HepG2 (cell line): ENCODE measurements around the gene UBE2H. TPM values are rescaled to one million over a fixed set of nuclear protein-coding genes. Genes with fewer than 3 reads are reported as not detected.
A peak's percentile ranks its signal among the peaks of the same experiment; 100 is the strongest.

Experiments used
- DR1 ChIP-seq: sonication (generic); formaldehyde crosslinking; IDR thresholded peaks from 2 replicates; pipeline ENCODE4 v1.8.0; 2021; ENCODE audit warnings: mild to moderate bottlenecking, missing genetic modification reagents, inconsistent platforms
- EEA1 ChIP-seq: sonication (generic); formaldehyde crosslinking; IDR thresholded peaks from 2 replicates; pipeline ENCODE4 v1.5.1; 2020; ENCODE audit warnings: mild to moderate bottlenecking, missing genetic modification reagents, borderline replicate concordance
- GTF2F1 ChIP-seq: fragments of 150-350 bp; IDR thresholded peaks from 2 replicates; pipeline ENCODE4 v1.6.1; 2014; ENCODE audit warnings: low read length
- JARID2 ChIP-seq: sonication (generic); formaldehyde crosslinking; IDR thresholded peaks from 2 replicates; pipeline ENCODE4 v1.8.1; 2023; ENCODE audit warnings: missing genetic modification reagents, inconsistent platforms; ENCODE audit not compliant: insufficient replicate concordance
- MED13 ChIP-seq: sonication (generic); formaldehyde crosslinking; IDR thresholded peaks from 2 replicates; pipeline ENCODE4 v1.5.0; 2020; ENCODE audit warnings: missing genetic modification reagents
- PHF20 ChIP-seq: sonication (generic); formaldehyde crosslinking; IDR thresholded peaks from 2 replicates; pipeline ENCODE4 v1.5.0; 2020; ENCODE audit warnings: mild to moderate bottlenecking, missing genetic modification reagents
- PREB ChIP-seq: sonication (generic); formaldehyde crosslinking; IDR thresholded peaks from 2 replicates; pipeline ENCODE4 v1.4.0; 2020; ENCODE audit warnings: missing genetic modification reagents
- SCMH1 ChIP-seq: sonication (generic); formaldehyde crosslinking; IDR thresholded peaks from 2 replicates; pipeline ENCODE4 v1.9.0; 2021; ENCODE audit warnings: missing genetic modification reagents, mild to moderate bottlenecking, borderline replicate concordance
- SETDB1 ChIP-seq: sonication (generic); formaldehyde crosslinking; IDR thresholded peaks from 2 replicates; pipeline ENCODE4 v1.5.1; 2020; ENCODE audit warnings: missing genetic modification reagents, mild to moderate bottlenecking, borderline replicate concordance
- SMYD3 ChIP-seq: sonication (generic); formaldehyde crosslinking; IDR thresholded peaks from 2 replicates; pipeline ENCODE4 v1.8.1; 2023; ENCODE audit warnings: mild to moderate bottlenecking, missing genetic modification reagents
- SP4 ChIP-seq: sonication (generic); formaldehyde crosslinking; IDR thresholded peaks from 2 replicates; pipeline ENCODE4 v1.8.1; 2023; ENCODE audit warnings: mild to moderate bottlenecking, missing genetic modification reagents
- ZBTB43 ChIP-seq: sonication (generic); formaldehyde crosslinking; conservative IDR thresholded peaks from 2 replicates; pipeline ENCODE4 v1.4.0; 2020; ENCODE audit warnings: missing genetic modification reagents
- ZNF136 ChIP-seq: sonication (generic); formaldehyde crosslinking; IDR thresholded peaks from 2 replicates; pipeline ENCODE4 v1.8.1; 2022; ENCODE audit warnings: low read depth, mild to moderate bottlenecking, moderate library complexity, missing genetic modification reagents
- ZNF142 ChIP-seq: sonication (generic); formaldehyde crosslinking; IDR thresholded peaks from 2 replicates; pipeline ENCODE4 v1.4.0; 2020; ENCODE audit warnings: missing genetic modification reagents
- ZNF225 ChIP-seq: sonication (generic); formaldehyde crosslinking; IDR thresholded peaks from 2 replicates; pipeline ENCODE4 v1.4.0; 2020; ENCODE audit warnings: mild to moderate bottlenecking, missing genetic modification reagents
- ZNF263 ChIP-seq: sonication (generic); formaldehyde crosslinking; IDR thresholded peaks from 2 replicates; pipeline ENCODE4 v1.4.0; 2020; ENCODE audit warnings: missing genetic modification reagents
- ZNF30 ChIP-seq: sonication (generic); formaldehyde crosslinking; IDR thresholded peaks from 2 replicates; pipeline ENCODE4 v1.5.0; 2020; ENCODE audit warnings: mild to moderate bottlenecking, missing genetic modification reagents
- ZNF326 ChIP-seq: sonication (generic); formaldehyde crosslinking; IDR thresholded peaks from 2 replicates; pipeline ENCODE4 v1.4.0; 2020; ENCODE audit warnings: missing genetic modification reagents, borderline replicate concordance
- ZNF383 ChIP-seq: sonication (generic); formaldehyde crosslinking; IDR thresholded peaks from 2 replicates; pipeline ENCODE4 v1.4.0; 2020; ENCODE audit warnings: missing genetic modification reagents, mild to moderate bottlenecking, borderline replicate concordance
- ZNF563 ChIP-seq: sonication (generic); formaldehyde crosslinking; IDR thresholded peaks from 2 replicates; pipeline ENCODE4 v1.8.0; 2022; ENCODE audit warnings: mild to moderate bottlenecking, moderate library complexity, missing genetic modification reagents
- ZNF709 ChIP-seq: sonication (generic); formaldehyde crosslinking; IDR thresholded peaks from 2 replicates; pipeline ENCODE4 v1.5.0; 2020; ENCODE audit warnings: mild to moderate bottlenecking, missing genetic modification reagents
- ZSCAN5A ChIP-seq: sonication (generic); formaldehyde crosslinking; IDR thresholded peaks from 2 replicates; pipeline ENCODE4 v1.8.0; 2022; ENCODE audit warnings: mild to moderate bottlenecking, missing genetic modification reagents, borderline replicate concordance
- polyA plus RNA-seq, 8 experiments: library from polyadenylated mRNA; depleted of rRNA in 3 of 8; stranded (reverse) in 7 of 8; unstranded in 1 of 8; fragments of >200 nt; fragmentation: Illumina TruSeq in 4 of 8; extraction: Trizol in 4 of 8; gene quantifications; 2 replicates each; pipeline versions ENCODE4 v1.2.1 to v1.2.3, GENCODE V29; 2011 to 2016; ENCODE audit warnings: low read depth in 4 of 8, missing spikeins in 1 of 8, mixed read lengths in 1 of 8; ENCODE audit not compliant: insufficient read depth in 1 of 8
- total RNA-seq, 5 experiments: library from RNA; depleted of rRNA; stranded (reverse); fragments of >200 nt; fragmentation: Illumina TruSeq; extraction: Trizol; gene quantifications; 2 replicates each; pipeline ENCODE4 v1.2.3, GENCODE V29; 2016; ENCODE audit warnings: low read depth in 1 of 5

The UBE2H gene
- total and polyA plus RNA-seq, 2 of the 13 experiments (the other 11 are each of a cell fraction or from before 2014, with no cell fraction given) = 15.5 to 40.1 TPM

GRCh38 chr7:129948877-129949291, 3.9 kb downstream of the UBE2H start (continued):
- no peak for TF ChIP-seq ZNF142
- TF ChIP-seq ZNF383 (CRISPR knock-in tag) = no peak
- peak; percentile 58; the same call in 1 of the 2 replicates for TF ChIP-seq DR1 (CRISPR knock-in tag)
- TF ChIP-seq ZNF30 (CRISPR knock-in tag) = no peak
- no peak for TF ChIP-seq ZSCAN5A
- no peak for TF ChIP-seq ZNF326
- TF ChIP-seq ZNF709 (CRISPR knock-in tag) = peak; percentile 65; the same call in 1 of the 2 replicates
- 0 out of 2 replicates have a peak, but pooled peaks have one; percentile 17 for TF ChIP-seq ZNF263 (CRISPR knock-in tag)
- no peak for TF ChIP-seq ZNF563 (CRISPR knock-in tag)
- 0 out of 2 replicates have a peak, but pooled peaks have one; percentile 58 for TF ChIP-seq SMYD3 (CRISPR knock-in tag)
- TF ChIP-seq SETDB1 (CRISPR knock-in tag) = no peak
- no peak for TF ChIP-seq SP4 (CRISPR knock-in tag)
- no peak for TF ChIP-seq GTF2F1
- TF ChIP-seq ZBTB43 (CRISPR knock-in tag) = peak; percentile 74
- TF ChIP-seq PREB (CRISPR knock-in tag) = no peak
- TF ChIP-seq EEA1 (CRISPR knock-in tag) = no peak
- no peak for TF ChIP-seq PHF20 (CRISPR knock-in tag)
- no peak for TF ChIP-seq ZNF225 (CRISPR knock-in tag)
- TF ChIP-seq SCMH1 (CRISPR knock-in tag) = no peak
- TF ChIP-seq MED13 (CRISPR knock-in tag) = no peak
- TF ChIP-seq ZNF136 (CRISPR knock-in tag) = no peak; the same call in 1 of the 2 replicates
- no peak for TF ChIP-seq JARID2 (CRISPR knock-in tag)
